Measurements from ENCODE around the gene DCAF17.

Gene DCAF17

DNA sequence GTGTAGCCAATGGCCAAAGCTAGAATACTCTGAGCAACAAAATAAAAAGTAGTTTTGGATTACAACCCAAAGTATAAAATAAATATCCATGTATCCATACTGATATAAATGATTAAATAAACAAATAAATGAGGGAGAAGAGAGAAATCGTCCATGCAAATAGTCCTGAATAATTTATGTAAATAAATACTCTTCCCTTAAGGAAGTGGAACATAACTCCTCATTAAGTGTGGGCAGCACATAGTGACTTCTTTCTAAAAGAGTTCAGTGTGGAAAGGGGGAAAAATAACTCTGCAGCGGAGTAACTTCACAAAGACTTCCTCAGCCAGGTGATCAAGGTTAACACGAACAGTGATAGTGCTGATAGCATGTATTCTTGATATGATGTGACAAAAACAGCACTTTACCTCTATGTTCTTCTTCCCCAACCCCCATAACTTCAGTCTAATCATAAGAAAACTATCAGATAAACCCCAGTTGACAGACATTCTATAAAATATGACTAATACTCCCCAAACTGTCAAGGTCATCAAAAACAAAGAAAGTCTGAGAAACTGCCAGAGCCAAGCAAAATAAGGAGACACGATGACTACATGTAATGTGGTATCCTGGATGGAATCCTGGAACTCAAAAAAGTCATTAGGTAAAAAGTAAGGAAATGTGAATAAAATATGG lies 31.0 kb upstream of the DCAF17 start:
- Histone ChIP-seq H3K36me3 (ENCODE audit: insufficient read depth, low read length) (no peaks in the 10 kb centered on the region), H2AFZ (ENCODE audit: low read depth, low read length) (no peak overlapping the region), H3K4me2 (ENCODE audit: insufficient read depth, low read length) (no peak overlapping the region), H3K9ac (ENCODE audit: low read depth, low read length) (no peak overlapping the region), H3K4me1 (ENCODE audit: insufficient read depth, low read length) (no peaks in the 10 kb centered on the region), H3K27ac (ENCODE audit: low read length) (no peak overlapping the region), H3K27me3 (ENCODE audit: insufficient read depth, low read length, poor library complexity) (no peaks in the 10 kb centered on the region), H3K9me3 (ENCODE audit: insufficient read depth, low read length, severe bottlenecking) (peaks cover 11% of the 10 kb centered on the region), H4K20me1 (ENCODE audit: insufficient read depth, low read length) (no peaks in the 10 kb centered on the region; the same call in 1 of the 2 replicates), H3K4me3 (ENCODE audit: low read depth in 1 of 2, low read length in 2 of 2) (no peak overlapping the region), H3K79me2 (ENCODE audit: insufficient read depth, low read length) (no peaks in the 10 kb centered on the region)
- no peak for ATAC-seq (ENCODE audit: insufficient read depth, low read depth)
- DNase-seq = no peak
- no peak for TF ChIP-seq EZH2 (IDR thresholded peaks at IDR 0.05; ENCODE audit: borderline replicate concordance, low read depth, low read length, severe bottlenecking)
- no peak for TF ChIP-seq CTCF (IDR thresholded peaks at IDR 0.05; ENCODE audit: borderline replicate concordance, extremely low read depth, low read length, poor library complexity, severe bottlenecking)

DNA sequence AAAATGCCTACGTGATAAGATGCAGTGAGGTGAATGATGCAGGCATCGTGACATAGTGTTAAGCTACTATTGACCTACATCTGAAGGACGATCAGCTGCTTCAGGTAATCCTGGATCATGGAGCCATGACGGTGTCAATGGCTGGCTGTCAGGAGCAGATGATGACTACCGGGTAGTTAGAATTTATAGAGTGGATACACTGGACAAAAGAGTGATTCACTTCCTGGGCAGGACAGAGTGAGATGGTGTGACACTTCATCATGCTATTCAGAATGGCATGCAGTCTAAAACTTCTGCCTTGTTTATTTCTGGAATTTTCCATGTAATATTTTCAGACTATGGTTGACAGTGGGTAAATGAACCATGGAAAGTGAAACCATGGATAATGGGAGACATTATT lies 29.8 kb upstream of the DCAF17 start:
- no peak overlapping the region for H3K9ac ChIP-seq (ENCODE audit: low read depth, low read length)
- H3K4me3 ChIP-seq (ENCODE audit: low read depth in 1 of 2, low read length in 2 of 2) = no peak overlapping the region
- H3K4me1 ChIP-seq (ENCODE audit: insufficient read depth, low read length) = no peaks in the 10 kb centered on the region
- H3K27ac ChIP-seq (ENCODE audit: low read length) = no peak overlapping the region
- H4K20me1 ChIP-seq (ENCODE audit: insufficient read depth, low read length) = no peaks in the 10 kb centered on the region
- peaks cover 11% of the 10 kb centered on the region for H3K9me3 ChIP-seq (ENCODE audit: insufficient read depth, low read length, severe bottlenecking)
- H3K79me2 ChIP-seq (ENCODE audit: insufficient read depth, low read length) = no peaks in the 10 kb centered on the region
- no peaks in the 10 kb centered on the region for H3K36me3 ChIP-seq (ENCODE audit: insufficient read depth, low read length)
- H3K4me2 ChIP-seq (ENCODE audit: insufficient read depth, low read length) = no peak overlapping the region
- no peaks in the 10 kb centered on the region for H3K27me3 ChIP-seq (ENCODE audit: insufficient read depth, low read length, poor library complexity)
- TF ChIP-seq EZH2 (IDR thresholded peaks at IDR 0.05; ENCODE audit: borderline replicate concordance, low read depth, low read length, severe bottlenecking) = no peak
- no peak for ATAC-seq (ENCODE audit: insufficient read depth, low read depth)
- no peak for DNase-seq
- no peak overlapping the region for H2AFZ ChIP-seq (ENCODE audit: low read depth, low read length)

GRCh38 chr2:171404719-171405118 lies 29.3 kb upstream of the DCAF17 start:
- no peak for ATAC-seq (ENCODE audit: insufficient read depth, low read depth)

More at GRCh38 chr2:171404719-171405118, 29.3 kb upstream of the DCAF17 start:
- Histone ChIP-seq H3K9me3 (ENCODE audit: insufficient read depth, low read length, severe bottlenecking) (peaks cover 11% of the 10 kb centered on the region), H4K20me1 (ENCODE audit: insufficient read depth, low read length) (no peaks in the 10 kb centered on the region), H3K36me3 (ENCODE audit: insufficient read depth, low read length) (no peaks in the 10 kb centered on the region), H3K27me3 (ENCODE audit: insufficient read depth, low read length, poor library complexity) (no peaks in the 10 kb centered on the region), H3K79me2 (ENCODE audit: insufficient read depth, low read length) (no peaks in the 10 kb centered on the region; the same call in 1 of the 2 replicates), H3K27ac (ENCODE audit: low read length) (no peak overlapping the region), H3K9ac (ENCODE audit: low read depth, low read length) (no peak overlapping the region), H2AFZ (ENCODE audit: low read depth, low read length) (no peak overlapping the region), H3K4me2 (ENCODE audit: insufficient read depth, low read length) (no peak overlapping the region), H3K4me1 (ENCODE audit: insufficient read depth, low read length) (no peaks in the 10 kb centered on the region), H3K4me3 (ENCODE audit: low read depth in 1 of 2, low read length in 2 of 2) (no peak overlapping the region)
- no peak for TF ChIP-seq EZH2 (IDR thresholded peaks at IDR 0.05; ENCODE audit: borderline replicate concordance, low read depth, low read length, severe bottlenecking)
- no peak for TF ChIP-seq CTCF (IDR thresholded peaks at IDR 0.05; ENCODE audit: borderline replicate concordance, extremely low read depth, low read length, poor library complexity, severe bottlenecking)
- no peak for DNase-seq

Data from DND-41 (cell line).